Fibroblast of the aortic adventitia (primary cell): ENCODE results near the gene CALR. TPM values are rescaled to one million over a fixed set of nuclear protein-coding genes. Genes with fewer than 3 reads are reported as not detected.
"Not testable (repeated sequence)": the region's sequence is repeated elsewhere in the genome, so short reads cannot be mapped to it uniquely, and the experiment has no call there.

Experiments
- DNase-seq: peaks from one replicate; pipeline ENCODE4 v3.0.0-alpha.2; 2010; ENCODE audit warnings: low read depth
- H3K4me3 ChIP-seq: 2 replicates; pipeline ENCODE4 v1.5.1; 2011; ENCODE audit warnings: low read depth, mild to moderate bottlenecking, control low read depth, low read length, moderate library complexity
- CTCF ChIP-seq: IDR thresholded peaks from 2 replicates; pipeline ENCODE4 v1.5.1; 2011; ENCODE audit warnings: mild to moderate bottlenecking, low read length, control low read depth, inconsistent platforms; ENCODE audit not compliant: insufficient read depth
- total RNA-seq: library from RNA; depleted of rRNA; stranded (reverse); fragments of >200 nt; gene quantifications from 2 replicates; pipeline ENCODE4 v1.2.3, GENCODE V29; 2012; ENCODE audit warnings: low replicate concordance

Gene CALR
- total RNA-seq, 1 donor = 1,776 TPM

- no peak for TF ChIP-seq CTCF
- DNase-seq = no peak
- H3K4me3 ChIP-seq = no peak overlapping the region
Measured at GRCh38 chr19:12947702-12948611, 9.5 kb downstream of the CALR start.

GRCh38 chr19:12948612-12949362 is 10.4 kb downstream of the CALR start:
- H3K4me3 ChIP-seq = no peak overlapping the region
- no peak for TF ChIP-seq CTCF
- no peak for DNase-seq

GRCh38 chr19:12949363-12950283 is 11.2 kb downstream of the CALR start:
- no peak for TF ChIP-seq CTCF
- H3K4me3 ChIP-seq = no peak overlapping the region
- no peak for DNase-seq

- H3K4me3 ChIP-seq, DNase-seq: not testable (repeated sequence)
Measured at GRCh38 chr19:12952050-12952449, 13.6 kb downstream of the CALR start.

GRCh38 chr19:12952488-12953137 is 14.2 kb downstream of the CALR start:
- peak; percentile 93 for DNase-seq
- no peak overlapping the region for H3K4me3 ChIP-seq
- no peak for TF ChIP-seq CTCF

GRCh38 chr19:12953138-12953798 is 14.9 kb downstream of the CALR start:
- no peak for TF ChIP-seq CTCF
- no peak for DNase-seq

More at GRCh38 chr19:12953138-12953798, 14.9 kb downstream of the CALR start:
- peak overlapping the region; percentile 35 for H3K4me3 ChIP-seq
